IPS-NIHi7 (cell line): ENCODE data around the gene NSMF.

Experiments used
- DNase-seq: peaks from one replicate; pipeline ENCODE4 v3.0.0; 2012; ENCODE audit warnings: mixed read lengths; ENCODE audit errors: extremely low spot score

Gene NSMF, protein sequence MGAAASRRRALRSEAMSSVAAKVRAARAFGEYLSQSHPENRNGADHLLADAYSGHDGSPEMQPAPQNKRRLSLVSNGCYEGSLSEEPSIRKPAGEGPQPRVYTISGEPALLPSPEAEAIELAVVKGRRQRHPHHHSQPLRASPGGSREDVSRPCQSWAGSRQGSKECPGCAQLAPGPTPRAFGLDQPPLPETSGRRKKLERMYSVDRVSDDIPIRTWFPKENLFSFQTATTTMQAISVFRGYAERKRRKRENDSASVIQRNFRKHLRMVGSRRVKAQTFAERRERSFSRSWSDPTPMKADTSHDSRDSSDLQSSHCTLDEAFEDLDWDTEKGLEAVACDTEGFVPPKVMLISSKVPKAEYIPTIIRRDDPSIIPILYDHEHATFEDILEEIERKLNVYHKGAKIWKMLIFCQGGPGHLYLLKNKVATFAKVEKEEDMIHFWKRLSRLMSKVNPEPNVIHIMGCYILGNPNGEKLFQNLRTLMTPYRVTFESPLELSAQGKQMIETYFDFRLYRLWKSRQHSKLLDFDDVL

DNA sequence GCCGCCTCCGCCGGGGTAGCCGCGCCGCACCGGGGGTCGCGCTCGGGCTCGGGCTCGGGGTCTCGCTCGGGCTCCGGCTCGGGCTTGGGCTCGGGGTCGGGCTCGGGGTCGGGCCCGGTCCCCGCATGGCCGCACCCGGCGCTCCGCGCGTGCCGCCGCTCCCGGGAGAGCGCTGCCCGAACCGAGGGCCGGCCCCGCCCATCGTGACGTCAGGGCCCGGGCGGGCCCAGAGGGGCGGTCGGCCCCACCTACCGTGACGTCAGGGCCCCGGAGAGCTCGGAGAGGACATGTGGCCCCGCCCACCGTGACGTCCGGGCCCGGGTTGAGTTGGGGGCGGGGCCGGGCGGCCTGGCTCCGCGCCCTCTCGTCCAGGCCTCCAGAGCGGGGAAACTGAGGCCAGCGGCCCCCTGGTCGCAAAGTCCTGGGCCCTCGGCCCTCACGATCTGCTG lies at the start of gene NSMF:
NSMF (minus strand) TSS at position 183 of the 449 bp plus-strand sequence. CDS start 232 bp downstream, outside the sequence.
- peak; percentile 100 for DNase-seq

DNA sequence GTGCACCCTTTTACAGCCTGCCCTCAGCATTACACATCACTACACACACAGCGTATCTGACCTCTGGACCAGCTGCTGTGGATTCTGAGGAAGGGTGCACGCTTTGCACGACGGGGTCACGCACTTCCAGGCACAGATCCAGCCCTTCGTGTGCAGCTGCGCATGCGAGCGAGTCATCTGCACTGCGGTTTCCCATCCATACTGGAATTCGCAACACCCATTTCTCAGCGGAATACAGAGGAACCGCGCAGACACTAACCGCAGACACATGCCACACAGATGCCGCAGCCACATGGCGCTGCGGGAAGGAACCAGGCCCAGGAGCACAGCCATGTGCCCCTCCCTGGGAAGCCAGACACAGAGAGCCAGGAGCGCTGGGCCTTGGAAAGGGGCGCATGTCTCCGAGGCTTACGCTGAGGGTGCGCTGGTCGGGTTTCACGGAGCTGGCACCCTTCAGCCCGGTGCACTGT lies 47.6 kb upstream of the NSMF start:
- DNase-seq = no peak

DNA sequence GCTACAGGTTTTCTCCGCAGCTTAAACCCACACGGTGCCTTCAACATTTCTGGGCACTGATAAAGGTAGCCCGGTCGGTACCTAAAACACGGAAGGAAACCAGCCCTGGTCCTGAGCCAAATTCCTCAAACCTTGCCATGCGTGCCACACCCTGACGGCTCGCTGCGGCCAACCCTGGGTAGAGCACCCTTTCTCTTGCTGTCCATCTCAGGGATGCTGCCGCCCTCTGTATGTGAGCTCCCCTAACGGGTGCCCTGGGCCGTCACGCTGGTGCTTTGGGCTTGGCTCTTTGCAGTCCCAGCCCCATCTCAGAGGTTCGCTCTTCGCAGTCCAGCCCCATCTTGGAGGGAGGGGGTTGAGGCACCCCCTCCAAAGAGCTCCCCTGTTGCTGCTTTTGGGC lies 47.1 kb upstream of the NSMF start:
- DNase-seq = no peak

DNA sequence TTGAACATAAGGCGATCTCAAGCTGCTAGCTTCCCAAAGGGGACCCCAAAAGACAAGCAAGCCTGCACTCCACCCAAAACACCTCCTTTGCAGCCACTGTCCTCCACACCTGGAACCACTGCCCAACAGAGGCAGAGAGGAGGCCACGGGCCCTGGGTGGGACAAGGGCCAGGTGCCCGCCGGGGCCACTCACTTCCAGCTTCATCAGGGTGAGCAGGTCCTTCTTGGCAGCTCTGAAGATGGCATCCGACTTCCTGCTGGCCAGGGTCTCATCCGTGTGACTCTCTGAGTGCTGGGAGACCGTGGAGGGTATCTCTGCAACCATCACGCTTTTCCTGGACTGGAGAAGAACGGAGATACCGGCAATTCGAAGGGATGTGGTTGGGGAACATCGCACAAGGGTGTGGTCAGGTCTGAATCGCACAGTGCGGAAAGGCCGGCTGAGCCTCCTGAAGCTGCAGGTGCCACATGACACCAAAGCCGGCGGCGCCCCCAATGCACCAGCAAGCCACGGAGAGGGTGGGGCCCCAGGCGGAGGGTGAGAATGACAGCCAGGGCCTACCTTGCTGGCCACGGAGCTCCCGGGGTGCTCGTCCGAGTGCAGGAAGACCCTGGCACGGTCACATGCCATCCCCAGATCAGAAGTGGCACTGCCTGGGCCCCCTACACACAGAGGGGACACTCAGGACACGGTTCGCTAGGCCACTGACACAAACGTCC lies 46.4 kb upstream of the NSMF start:
- DNase-seq = no peak

DNA sequence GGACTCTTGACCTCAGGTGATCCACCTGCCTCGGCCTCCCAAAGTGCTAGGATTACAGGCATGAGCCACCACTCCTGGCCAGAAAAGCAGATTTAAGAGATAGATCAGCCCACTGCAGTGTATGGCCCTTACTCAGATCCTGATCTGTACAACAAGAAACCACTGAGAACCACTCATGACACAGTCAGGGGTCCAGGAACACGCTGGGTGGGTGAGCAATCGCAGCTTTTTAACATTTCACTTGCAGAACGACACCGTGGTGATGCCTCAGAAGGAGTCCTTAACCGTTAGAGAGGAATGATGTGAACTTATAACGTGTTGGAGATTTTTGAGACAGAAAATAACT lies 45.3 kb upstream of the NSMF start:
- no peak for DNase-seq

DNA sequence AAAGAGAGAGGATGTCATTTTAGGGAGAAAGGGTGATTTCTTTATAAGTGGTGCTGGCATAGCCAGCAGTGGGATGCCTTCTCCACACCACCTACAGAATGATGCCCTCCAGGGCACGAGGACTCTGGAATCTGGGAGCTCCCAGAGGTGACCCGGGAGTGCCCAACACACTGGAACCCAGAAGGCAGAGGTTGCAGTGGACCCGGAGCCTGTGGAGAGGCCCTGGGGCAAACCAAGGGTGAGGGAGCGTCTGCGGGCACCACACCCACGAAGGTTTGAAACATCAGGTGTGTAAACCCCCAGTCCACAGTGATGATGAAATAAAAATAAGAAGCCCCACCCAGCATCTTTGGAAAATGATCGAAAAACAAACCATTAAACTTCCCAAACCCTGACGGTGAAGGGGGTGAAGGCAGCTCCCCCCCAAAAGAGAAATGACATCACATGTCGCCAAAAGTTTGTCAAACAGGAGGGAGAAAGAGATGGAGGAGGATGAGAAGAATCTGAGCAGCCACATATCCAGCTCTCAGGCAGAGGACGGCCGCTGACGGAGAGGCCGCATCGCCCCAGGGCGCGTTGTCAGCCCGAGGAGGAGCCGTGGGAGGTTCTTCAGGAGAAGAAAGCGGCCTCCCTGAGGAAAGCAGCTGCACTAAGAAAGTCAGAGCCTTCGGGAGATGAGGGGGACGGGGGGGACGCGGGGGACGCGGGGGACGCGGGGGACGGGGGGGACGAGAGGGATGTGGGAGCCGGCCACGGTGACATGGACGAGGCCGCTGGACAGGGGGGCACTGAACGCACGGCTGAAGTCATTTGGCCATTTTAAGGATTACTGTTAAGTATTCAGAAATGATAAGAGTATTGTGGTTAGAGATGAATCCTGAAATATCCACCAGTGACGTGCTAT lies 43.1 kb upstream of the NSMF start:
- DNase-seq = peak; percentile 87

DNA sequence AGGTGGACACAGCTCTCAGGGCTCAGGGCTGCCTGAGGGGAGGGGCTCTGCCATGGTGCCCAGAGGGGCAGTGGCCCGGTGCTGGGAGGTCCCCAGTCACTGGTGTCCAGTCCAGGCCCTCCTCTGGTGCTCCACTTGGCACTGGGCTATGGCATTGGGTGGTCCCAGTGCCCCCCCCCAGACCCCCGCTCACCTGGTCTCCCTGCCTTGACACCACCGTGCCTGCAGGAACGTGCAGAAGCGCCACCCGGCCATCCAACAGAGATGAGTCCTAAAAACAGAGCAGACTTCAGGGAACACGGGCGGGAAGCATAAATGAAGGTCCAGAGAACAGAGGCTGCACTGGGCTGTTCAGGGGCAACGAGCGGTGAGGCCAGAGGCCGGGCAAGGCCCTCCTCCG lies 42.3 kb upstream of the NSMF start:
- no peak for DNase-seq

DNA sequence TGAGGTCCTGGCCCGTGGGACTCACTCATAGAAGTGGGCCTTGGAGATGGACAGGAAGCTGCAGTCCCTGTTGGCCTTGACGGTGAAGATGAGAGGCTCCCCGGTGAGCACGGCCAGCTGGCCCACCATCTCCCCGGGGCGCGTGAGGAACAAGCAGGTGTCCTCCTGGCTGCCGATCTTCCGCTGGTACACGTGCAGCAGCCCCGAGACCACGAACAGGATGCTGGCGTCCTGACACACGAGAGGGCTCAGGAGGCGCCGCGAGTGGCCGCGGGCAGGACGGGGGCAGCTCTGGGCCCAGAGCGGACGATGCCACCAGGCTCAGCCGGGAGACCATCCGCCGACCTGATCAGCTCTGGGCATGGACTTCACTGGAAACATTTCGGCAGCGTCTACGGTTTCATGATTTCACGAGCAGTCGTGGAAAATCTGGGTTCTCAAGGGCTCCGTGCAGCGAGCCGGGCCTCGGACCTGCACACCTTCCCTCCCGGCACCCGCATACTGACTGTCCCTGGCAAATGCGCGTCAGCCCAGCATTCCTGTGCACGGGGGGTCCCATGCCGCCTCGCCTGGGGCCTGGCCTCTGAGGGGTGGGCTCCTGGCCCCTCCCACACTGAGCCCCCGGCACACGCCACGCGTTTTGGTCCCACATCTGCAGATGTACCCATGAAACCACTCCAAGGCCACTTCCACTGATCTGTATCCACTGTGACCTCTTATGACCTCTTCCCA lies 41.7 kb upstream of the NSMF start:
- no peak for DNase-seq

DNA sequence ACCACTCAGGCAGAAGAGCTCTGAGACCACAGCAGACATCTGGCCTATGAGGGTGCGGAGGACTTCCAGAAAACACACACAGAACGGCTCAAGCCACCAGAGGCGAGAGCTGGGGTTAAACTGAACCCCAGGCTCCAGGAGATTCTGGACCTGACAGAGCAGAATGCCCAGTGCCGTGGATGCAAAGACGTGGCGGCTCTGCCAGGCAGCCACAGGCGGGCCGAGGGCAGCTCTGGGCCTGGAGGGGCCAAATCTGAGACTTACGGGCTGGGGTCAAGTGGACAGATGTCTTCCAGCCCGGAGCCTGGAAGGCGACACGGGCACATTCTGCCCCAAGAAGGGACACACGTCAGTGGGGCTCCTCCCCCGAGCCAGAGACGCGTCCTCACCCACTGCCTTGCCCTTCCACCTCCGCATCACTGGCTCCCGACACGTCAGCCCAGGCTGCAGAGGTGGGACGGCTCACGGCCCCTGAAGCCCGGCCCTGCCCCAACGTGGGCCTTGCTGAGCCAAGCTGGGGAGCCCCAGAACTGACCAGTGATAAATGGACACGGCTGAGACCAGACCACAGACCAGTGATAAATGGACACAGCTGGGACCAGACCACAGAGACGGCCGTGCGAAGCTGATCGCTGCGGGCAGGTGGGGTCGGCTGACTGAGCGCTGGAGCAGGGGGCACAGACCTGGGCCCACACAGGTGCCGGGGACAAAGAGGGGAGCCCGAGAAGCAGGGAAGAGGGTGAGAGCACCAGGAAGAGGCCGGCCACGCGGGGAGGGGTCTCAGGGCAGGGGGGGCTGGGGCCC lies 40.9 kb upstream of the NSMF start:
- no peak for DNase-seq

DNA sequence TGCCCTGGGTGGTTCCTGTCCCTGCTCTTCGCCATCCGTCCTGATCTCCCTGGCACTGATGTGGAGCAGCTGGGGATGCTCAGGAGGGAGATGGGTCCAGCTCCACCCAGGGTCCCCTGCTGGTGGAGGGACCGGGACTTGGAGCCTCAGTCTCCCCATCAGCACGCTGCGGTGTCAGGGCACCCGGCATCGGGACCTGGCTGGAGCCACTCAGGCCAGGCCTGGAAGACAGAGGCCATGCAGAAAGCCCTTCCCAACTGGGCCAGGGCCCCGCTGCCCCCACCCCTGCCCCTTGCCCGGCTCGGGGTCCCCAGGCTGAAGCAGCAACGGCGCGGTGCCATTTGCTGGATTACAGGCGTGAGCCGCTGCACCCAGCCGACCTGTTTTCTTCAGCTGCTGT lies 40.3 kb upstream of the NSMF start:
- DNase-seq = no peak

DNA sequence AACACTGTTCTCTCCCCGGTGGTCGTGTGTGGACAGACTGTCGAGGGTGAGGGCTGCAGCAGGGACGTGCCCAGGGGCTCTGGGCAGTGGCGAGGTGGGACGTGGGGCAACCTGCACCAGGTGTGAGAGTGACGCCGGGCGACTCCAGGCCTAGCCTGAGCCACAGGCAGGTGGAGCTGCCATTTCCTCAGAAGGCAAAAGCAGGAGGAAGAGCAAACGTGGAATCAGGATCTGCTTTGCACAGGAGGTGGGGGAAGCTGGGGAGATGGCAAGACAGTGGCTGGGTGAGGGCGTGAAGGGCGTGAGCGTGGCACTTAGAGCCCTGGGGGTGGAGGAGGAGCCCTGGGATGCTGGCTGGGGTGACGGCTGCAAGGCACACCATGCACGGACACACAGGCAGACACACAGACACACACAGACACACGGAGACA lies 39.6 kb upstream of the NSMF start:
- DNase-seq = no peak

DNA sequence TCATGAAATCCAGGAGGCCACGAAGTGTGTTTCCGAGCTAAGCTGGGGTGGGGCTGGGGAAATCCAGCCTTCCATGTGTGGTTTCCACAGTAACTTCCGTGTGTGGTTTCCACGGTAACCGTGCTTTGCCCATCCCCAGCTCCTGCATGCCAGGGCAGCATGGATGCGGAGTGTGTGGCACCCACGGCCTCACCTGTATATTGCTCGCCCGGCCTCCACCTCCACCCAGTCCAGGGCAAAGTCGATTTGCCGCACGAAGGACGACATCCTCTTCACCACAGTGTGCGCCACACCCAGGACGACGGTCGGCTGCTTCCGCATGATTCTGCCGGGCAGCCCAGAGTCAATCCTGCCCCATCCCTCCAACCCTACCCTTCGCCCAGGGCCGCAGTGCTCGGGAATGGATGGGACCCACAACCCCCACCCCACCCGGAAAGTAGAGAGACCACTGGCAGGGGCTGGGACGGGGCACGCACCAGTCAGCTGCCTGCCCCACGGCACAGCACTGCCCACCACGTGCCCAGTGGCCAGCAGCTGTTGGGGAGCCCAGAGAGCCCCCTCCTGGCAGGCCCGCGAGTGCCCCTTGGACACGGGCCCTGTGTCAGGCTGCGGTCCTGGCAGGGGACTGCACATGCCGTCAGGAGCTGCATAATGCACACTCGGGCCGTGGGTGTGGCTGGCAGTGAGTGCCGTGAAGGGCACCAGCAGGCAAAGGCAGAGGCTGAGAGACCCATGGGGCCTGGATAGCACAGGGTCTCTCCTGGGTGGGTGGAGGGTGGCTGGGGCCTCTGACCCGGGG lies 39.0 kb upstream of the NSMF start:
- DNase-seq = no peak

DNA sequence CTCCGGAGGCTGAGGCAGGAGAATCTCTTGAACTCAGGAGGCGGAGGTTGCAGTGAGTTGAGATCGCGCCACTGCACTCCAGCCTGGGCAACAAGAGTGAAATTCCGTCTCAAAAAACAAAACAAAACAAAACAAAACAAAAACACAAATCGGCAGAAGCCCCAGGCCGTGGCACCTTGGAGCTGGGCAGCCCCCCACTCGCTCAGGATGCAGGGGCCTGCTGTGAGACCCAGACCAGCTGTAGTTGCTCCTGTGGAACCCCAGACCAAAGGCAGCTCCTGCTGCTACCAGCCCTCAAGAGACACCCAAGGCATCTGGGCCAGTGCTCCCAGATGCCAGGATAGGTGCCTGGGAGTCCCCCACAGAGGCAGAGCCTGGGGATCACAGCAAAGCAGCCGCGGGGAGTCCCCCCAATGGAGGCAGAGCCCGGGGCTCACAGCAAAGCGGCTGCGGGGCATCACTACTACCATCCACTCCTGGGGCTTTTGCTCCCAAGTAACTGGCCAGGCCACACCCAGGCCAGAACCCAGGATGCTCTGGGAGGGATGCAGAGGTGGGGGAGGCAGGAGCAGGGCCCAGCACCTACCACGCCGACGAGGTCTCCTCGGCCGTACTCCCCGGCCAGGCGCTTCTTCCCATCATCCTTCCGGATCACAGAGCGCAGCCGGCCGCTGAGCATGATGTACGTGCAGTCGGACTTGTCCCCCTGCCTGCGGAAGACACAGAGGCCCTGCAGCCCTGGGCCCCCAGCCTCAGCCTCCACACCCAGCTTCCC lies 37.7 kb upstream of the NSMF start:
- DNase-seq = no peak

DNA sequence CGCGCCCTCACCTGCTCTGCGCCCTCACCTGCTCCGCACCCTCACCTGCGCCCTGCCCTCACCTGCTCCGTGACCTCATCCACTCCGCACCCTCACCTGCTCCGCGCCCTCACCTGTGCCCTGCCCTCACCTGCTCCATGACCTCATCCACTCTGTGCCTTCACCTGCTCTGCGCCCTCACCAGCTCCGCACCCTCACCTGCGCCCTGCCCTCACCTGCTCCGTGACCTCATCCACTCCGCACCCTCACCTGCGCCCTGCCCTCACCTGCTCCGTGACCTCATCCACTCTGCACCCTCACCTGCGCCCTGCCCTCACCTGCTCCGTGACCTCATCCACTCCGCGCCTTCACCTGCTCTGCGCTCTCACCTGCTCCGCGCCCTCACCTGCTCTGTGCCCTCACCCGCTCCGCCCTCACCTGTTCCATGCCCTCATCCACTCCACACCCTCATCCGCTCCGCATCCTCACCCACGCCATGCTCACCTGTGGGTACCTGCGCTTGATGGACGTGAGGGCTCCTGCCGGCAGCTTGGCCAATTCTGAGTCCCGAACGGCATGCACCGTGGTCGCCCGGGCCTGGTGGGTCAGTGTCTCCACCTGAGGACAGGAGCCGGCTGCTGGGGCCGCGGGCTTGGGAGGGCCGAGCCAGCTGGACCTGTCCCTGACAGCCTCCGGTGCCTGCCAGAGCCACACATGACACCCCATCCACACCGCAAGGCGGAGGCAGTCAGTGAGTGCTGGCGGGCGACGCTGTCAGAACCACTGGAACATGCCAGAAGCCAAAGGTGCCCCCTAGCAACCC lies 35.6 kb upstream of the NSMF start:
- no peak for DNase-seq

DNA sequence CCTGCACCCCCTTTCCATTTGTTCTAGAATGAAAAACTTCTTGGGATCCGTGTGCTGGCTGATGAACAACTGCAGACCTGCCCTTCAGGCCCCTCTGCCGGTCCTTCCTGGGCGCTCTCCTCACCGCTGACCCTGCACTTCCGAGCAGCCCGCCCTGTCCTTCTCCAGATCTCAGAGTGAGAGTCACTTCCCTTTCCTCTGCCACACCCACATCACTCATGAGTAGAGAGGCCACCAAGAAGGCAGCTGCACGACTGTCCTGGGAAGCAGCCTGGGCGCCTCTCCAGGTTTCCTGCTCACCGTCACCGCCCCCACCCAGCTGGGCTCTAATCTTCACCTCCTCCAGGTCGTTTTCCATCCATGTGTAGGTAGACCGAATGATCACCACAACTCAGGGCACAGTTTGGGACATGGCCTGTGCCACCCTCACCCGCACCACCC lies 35.0 kb upstream of the NSMF start:
- DNase-seq = no peak

DNA sequence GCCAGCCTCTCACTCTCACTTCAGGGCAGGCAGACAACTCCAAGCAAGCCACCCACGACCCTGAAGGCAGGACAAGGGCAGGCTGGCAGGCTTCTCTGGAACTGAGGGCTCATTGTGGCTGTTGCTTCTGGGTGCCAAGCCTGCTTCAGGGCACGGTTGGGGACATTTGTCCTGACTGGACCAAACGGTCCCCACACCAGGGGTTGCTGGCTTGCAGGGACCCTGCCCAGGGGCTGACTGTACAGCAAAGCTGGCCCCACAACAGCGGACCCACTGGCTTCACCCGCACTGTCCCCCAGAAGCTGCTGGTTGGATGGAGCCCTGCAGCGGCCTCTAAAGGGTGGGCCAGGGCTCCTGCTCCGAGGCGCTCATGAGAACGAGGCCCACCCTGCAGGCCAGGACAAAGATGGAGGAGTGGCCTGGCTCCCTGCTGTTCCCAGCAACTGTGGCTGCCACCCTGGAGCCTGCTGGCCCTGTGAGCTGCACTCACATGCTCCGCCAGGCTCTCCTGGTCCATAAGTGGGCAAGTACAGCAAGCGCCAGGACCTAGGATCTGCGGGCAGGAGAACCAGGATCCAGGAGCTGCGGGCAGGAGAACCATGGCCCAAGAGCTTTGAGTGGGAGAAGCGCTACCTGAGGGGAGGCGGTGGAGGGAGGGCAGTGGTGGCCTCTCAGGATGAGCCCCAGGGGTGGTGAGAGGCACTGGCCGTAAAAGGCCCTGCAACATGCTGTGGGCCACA lies 34.4 kb upstream of the NSMF start:
- no peak for DNase-seq
